ENCODE data around the gene NCOA3.

The NCOA3 gene

GRCh38 chr20:47678536-47678935 lies 176.8 kb downstream of the NCOA3 start:
- TF ChIP-seq, protein P1, sequence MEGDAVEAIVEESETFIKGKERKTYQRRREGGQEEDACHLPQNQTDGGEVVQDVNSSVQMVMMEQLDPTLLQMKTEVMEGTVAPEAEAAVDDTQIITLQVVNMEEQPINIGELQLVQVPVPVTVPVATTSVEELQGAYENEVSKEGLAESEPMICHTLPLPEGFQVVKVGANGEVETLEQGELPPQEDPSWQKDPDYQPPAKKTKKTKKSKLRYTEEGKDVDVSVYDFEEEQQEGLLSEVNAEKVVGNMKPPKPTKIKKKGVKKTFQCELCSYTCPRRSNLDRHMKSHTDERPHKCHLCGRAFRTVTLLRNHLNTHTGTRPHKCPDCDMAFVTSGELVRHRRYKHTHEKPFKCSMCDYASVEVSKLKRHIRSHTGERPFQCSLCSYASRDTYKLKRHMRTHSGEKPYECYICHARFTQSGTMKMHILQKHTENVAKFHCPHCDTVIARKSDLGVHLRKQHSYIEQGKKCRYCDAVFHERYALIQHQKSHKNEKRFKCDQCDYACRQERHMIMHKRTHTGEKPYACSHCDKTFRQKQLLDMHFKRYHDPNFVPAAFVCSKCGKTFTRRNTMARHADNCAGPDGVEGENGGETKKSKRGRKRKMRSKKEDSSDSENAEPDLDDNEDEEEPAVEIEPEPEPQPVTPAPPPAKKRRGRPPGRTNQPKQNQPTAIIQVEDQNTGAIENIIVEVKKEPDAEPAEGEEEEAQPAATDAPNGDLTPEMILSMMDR (IDR thresholded peaks at IDR 0.05; ENCODE audit: control insufficient read depth, insufficient read depth, low read depth, low read length, missing control alignments): no peak
- no peak for DNase-seq (ENCODE audit: low read depth)

GRCh38 chr20:47679462-47679861 lies 177.8 kb downstream of the NCOA3 start:
- TF ChIP-seq, protein P1 (IDR thresholded peaks at IDR 0.05; ENCODE audit: control insufficient read depth, insufficient read depth, low read depth, low read length, missing control alignments): no peak
- H3K4me3 ChIP-seq (ENCODE audit: control insufficient read depth, low read depth, low read length): no peak overlapping the region
- no peak for DNase-seq (ENCODE audit: low read depth)

More at GRCh38 chr20:47678536-47678935, 176.8 kb downstream of the NCOA3 start:
- H3K4me3 ChIP-seq (ENCODE audit: control insufficient read depth, low read depth, low read length): no peak overlapping the region

DNA sequence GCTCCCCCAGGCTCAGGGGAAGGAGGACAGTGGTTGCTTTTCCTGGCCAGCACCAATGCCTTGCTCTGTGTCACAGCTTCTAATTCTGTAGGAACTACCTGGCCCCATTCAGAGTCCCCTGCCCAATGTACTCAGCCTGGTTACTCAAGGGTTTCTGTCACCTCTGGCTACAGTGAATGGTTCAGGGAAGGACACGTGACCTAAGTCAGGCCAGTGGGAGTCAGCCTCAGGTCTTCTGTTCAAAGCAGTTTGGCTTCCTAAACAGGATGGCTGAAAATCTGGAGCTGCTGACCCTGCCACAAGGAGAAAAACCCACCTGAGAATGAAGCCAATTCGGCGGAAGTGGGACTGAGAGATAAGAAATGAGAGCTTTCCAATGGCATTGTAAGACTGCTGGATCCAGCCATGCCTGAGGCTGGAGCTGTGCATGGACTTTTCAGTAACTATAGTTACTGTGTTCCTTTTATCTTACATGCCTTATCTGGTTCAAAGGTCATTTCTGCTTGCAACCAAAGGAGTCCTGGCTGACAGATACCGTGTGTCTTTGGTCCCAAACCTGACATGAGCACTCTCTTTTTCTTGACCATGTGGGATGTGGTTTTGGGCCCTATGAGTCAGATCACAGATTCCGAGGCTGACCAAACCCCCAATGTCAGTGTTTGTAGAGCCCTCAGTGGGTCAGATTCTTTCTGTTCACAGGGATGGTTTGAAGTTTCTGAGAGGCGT lies 179.3 kb downstream of the NCOA3 start:
- DNase-seq (ENCODE audit: low read depth): no peak
- H3K4me3 ChIP-seq (ENCODE audit: control insufficient read depth, low read depth, low read length): no peak overlapping the region
- TF ChIP-seq, protein P1 (IDR thresholded peaks at IDR 0.05; ENCODE audit: control insufficient read depth, insufficient read depth, low read depth, low read length, missing control alignments): no peak

DNA sequence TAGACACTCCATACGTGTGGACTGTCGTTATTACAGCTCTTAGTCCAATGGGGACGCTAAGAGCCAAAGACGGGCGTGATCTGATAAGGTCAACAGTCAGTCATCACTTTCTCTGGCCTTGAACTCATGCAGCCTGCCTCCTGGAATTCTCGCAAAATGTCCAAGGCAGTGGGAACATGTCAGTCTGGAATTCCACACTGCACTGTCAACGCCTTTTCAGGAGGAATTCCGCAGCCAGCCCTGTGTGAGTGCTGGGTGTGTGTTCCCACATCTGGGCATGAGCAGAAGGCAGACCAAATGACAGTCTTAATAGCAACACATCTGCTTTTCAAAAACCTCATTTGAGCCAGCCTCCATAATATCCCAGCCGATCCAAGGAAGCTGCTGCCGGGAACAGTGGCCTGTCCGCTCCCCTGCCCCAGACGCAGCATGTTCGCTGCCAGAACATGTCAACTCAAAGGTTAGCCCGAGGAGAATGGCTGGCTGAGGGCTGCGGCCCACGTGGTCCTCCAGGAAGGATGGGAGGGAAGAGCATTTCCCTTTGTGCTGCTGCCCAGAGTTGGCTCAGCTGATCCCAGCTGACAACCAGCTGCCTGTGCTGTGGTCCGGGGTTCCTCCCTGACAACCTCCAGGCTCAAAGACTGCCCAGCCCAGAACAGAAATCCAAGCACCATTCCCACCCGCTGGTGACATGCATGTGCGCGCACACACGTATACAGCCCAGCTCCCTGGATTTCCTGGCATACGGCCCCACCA lies 180.5 kb downstream of the NCOA3 start:
- no peak overlapping the region for H3K4me3 ChIP-seq (ENCODE audit: control insufficient read depth, low read depth, low read length)
- TF ChIP-seq, protein P1 (IDR thresholded peaks at IDR 0.05; ENCODE audit: control insufficient read depth, insufficient read depth, low read depth, low read length, missing control alignments): no peak
- peak; percentile 40 for DNase-seq (ENCODE audit: low read depth)

- no peak for DNase-seq (ENCODE audit: low read depth)
- TF ChIP-seq, protein P1 (IDR thresholded peaks at IDR 0.05; ENCODE audit: control insufficient read depth, insufficient read depth, low read depth, low read length, missing control alignments): no peak
- H3K4me3 ChIP-seq (ENCODE audit: control insufficient read depth, low read depth, low read length): no peak overlapping the region
Observed at GRCh38 chr20:47682916-47683315, 181.2 kb downstream of the NCOA3 start.

DNA sequence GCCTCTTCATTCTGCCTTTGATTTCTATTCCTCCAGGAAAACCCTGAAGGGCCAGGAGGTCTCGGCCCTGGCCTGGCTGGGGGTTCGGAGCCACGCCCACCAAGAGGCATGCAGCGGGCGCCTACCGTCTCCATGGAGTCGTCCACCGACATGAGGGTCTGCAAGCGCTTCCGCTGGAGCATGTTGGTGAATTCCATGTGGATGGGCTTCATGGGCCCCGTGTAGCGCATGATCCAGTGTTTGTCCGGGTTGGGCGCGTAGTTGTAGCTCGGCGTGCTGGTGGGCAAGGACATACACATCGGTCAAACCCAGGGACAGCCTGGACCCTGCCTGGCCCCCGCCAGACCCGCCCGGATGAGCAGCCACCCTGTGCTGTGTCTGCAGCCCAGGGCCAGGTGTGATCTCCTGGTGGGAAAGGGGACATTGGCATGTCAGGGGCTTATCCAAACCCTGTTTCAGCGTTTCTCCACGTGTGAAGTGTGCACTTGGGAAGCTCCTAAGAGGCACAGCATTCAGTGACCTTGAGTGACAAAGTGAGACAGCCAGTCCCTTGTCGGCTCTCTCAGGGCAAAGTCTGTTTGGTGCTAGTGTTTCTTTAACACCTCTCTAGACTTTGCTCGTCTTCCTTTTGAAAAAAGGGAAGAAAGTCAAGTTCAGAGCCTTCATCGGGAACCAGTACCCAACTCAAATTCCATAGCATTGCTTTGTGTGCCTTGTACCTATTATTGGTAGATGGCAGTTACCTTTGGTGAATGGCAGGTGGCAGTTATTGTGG lies 182.8 kb downstream of the NCOA3 start:
- TF ChIP-seq, protein P1 (IDR thresholded peaks at IDR 0.05; ENCODE audit: control insufficient read depth, insufficient read depth, low read depth, low read length, missing control alignments): no peak
- H3K4me3 ChIP-seq (ENCODE audit: control insufficient read depth, low read depth, low read length): no peak overlapping the region
- no peak for DNase-seq (ENCODE audit: low read depth)
